NCI-H1436 (cell line): ENCODE results near the gene PPP2R2C.
A peak's percentile ranks its signal among the peaks of the same experiment; 100 is the strongest.

Experiments used
- DNase-seq: peaks from one replicate; lab custom pipeline; 2025; lab: John Stamatoyannopoulos, UW

The PPP2R2C gene

DNA sequence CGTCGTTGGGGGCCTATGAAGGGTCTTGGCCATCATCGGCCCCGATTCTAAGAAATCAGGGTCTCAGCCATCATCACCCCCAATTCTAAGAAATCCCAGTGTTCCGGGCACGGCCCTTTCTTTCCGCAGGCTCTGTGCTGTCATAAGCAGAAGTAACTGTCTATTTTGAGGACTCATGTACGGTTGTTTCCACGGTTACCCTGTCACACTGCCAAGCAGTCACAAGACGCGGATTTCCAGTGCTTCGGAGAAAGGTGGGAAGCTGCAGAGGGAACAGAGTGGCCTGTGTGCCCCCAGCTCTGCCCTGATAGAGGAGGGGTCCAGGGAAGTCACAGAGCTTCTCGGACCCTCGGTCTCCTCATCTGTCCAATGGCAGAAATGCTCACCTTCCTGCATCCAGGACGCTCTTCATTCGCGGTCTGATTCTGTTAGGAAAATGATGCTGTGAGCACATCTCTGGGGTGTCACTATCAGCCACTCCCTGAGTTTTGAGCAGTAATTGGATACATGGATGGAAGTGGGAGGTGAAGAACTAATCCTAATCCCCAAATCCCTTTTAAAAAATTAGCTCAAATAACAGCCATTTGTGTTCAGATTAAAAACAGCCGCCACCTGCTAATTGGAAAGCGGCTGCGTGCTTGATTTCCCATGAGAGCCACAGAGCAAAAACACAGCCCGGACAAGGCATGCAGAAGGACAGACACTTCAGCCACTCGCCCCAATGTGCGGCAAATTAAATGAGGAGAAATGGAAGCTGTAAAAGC is 129.7 kb downstream of the PPP2R2C start:
- peak; percentile 32 for DNase-seq

DNA sequence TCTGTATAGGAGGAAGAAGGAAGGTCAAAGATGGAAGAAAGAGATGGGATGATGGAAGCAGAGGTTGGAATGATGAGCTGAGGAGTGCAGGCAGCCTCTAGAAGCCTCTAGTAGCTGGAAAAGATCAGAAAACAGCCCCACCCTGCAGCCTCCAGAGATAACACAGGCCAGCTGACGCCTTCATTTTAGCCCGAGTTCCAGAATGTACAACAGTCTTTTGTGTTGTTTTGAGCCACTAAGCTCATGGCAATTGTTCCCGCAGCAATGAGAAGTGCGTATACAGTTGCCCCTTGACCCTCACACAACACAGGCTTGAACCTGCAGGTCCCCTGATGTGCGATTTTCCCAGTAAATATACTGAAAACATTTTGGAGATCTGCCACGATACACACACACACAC is 130.7 kb downstream of the PPP2R2C start:
- DNase-seq = no peak

DNA sequence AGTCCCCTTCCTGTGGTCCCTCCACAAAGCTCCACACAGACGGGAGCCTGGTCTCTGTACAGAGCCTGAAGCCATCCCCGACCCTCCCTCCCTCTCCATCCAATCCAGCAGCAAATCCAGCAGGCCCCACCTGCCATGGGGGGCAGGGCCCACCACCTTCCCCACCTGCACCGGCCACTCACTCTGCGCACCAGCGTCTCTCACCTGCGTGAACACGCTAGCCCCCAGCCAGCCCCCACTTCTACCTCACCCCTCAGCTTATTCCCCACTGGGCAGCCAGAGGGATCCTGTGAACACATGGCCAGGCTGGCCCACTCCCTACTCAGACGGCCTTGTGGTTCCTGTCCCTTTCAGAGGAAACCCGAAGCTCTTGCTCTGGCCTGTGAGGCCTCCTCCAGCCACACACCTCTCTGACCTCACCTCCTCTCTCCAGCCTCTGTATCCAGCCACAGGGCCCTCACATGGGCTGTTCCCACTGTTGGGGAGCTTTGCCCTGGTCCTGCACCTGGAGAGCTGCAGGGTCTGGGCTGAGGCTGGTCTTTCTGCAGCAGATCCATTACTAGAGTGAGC is 131.9 kb downstream of the PPP2R2C start:
- DNase-seq = no peak

DNA sequence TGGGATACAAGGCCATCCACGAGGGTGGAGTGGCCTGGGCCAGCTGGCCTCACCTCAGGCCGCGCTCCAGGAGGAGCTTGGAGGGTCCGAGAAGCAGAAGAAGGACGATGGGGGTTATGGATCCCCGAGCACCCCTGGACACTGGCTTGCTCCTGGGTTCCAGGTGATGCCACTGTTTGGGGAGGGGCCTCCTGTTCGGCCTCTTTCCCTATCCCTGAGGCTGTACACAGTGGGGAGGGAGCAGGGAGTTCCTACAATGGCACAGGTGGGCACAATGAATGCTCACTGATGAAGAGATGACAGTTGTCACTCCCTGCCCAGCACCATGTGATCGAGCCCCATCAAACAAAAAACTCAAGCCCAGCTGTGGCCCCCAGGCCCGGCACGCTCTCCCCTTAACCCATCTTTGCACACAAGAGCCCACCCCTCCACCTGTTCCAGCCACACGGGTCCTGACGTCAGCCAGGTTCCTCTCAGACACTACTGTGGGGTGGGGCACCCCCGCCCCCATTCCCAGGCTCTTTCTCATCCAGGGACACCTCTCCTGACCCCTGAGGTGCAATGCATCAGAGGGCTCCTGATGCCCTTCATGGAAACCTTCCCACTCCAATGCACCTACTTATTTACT is 132.5 kb downstream of the PPP2R2C start:
- no peak for DNase-seq

DNA sequence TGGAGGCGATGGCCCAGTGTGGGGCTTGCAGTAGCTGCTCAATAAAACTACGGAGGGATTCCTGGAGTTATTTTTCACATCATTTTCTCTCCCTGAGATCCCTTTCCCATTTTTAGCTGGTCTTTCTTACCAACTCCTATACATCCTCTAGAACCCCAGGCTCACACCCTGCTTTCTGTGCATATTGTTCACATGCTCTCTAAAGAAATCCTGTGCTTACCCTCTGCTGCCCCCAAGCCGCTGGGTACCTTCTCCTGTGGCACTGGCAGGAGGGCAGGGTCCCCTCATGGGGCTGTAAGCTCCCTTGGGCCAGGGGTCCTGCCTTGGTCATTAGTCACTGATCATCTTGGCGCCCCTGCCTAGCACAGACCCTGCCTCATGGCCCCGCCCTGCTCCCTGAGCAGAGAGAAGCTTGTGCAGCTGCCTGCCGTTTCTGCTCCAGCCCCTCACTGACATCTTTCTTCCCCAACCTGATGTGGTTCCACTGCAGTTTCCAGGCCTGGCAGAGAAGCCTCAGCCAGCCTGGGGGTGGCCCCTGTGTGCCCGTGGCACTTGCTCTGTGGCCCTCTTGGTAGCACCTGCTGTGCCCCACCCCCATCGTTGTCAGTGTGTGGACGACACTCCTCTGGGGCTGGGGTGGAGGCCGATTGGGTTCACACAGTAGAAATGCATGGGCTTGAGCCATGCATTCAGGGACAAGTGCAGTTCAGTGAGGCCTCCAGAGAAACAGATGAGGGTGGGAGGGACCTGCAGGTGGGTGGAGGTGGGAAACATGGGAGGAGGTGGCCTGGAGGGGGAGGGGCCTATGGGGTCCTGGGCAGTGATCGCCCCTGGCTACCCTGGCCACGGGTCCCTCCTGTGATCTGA is 133.2 kb downstream of the PPP2R2C start:
- DNase-seq = no peak

DNA sequence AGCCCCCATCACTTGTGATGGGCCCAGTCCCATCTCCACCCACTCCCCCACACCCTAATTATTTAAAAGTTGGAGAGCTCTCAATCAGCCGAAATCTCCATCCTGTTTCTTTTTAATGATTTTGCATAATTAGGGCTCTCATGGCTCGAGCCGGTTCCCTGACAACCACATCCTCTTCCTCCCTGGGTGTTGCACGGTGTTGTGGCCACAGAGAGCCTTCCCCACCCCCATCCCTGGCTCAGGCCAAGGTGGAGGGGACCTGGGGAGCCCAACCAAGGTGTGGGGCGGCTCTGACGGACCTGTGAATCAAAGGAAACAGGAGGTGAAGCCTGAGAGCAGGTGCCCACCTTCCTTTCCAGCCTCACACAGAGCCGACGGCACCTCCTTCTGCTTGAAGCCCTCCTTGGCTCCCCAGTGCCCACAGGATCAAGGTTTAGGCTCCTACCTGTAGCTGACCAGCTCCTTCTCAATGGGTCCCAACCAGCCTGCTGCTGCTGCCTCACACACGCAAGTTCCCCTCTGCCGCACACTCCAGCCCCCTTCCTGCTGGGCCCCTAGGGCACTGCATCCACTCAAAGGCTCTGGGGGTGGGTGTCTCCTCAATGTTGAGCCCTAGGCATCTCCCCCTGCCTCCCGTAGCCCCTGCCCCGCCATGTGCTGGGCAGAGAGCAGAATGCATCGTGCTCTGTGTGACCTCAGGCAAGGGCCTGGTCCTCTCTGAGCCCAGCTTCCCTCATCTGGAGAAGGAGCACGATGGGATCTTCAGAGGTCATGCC is 134.1 kb downstream of the PPP2R2C start:
- no peak for DNase-seq

DNA sequence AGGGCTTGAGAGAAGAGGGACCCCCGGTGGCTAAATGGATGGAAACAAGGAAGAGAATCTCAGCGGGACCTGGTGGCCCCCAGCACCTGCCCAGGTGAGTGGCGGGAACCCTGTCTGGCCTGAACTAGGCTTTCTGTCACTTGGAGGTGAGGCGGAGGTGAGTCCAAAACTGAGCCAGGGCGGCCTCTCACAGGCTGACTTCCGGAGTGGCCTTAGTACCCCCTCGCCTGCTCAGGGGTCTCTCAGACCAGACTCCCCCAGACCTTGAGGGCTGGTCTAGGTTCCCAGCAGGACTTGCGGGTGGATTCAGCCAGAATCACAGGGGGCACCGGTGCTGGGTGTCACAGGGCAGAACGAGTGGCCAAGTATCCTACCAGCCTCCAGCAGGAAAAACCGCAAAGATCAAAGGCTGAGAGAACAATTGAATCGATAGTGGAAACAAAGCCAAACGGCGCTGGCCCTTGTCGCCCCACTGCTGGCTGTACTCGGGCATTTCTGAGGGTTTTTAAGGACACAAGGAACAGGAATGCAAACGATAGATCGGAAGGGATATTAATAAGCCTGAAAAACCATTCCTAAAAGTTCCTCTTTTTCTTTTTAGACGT is 135.0 kb downstream of the PPP2R2C start:
- no peak for DNase-seq

DNA sequence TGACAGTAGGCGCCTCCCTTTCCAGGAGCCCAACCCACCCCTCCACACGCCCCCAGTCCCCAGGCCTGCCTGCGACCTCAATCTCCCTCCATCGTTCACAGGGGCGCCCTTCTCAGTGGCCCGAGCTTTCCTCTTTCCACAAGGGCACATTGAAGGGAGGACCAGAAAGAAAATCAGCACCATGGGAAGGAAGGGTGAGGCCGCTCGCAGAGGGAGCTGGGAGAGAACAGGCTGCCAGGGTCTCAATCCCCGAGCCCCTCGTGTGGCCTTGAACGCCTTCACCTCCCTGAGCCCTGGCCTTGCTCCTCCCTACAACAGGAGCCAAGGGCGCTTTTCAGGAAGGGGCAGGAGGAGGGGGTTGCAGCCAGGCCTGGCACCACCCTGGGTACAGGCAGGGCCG is 136.2 kb downstream of the PPP2R2C start:
- DNase-seq = no peak

DNA sequence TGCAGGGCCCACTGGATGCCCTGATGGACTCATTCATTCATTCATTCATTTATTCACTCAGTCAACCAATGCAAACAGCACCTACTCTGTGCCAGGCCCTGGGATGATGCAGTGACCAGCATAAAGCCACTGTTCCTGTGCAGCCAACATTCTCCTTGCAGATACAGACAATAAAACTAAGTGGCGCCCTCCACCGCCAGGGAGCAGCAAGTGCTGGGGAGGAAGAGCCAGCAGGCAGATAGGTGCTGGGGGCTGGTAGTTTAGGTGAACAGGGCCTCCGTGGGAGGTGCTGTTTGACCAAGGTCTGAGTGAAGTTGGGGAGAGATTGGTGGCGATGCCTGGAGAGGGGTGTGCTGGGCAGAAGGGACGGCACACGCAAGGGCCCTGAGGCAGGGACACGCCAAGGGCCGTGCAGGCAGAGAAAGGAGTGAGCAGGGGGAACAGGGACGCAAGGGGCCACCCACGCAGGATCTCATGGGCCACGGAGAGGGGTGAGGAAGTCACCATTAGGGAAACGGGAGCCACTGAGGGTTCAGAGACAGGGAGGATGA is 137.3 kb downstream of the PPP2R2C start:
- no peak for DNase-seq

DNA sequence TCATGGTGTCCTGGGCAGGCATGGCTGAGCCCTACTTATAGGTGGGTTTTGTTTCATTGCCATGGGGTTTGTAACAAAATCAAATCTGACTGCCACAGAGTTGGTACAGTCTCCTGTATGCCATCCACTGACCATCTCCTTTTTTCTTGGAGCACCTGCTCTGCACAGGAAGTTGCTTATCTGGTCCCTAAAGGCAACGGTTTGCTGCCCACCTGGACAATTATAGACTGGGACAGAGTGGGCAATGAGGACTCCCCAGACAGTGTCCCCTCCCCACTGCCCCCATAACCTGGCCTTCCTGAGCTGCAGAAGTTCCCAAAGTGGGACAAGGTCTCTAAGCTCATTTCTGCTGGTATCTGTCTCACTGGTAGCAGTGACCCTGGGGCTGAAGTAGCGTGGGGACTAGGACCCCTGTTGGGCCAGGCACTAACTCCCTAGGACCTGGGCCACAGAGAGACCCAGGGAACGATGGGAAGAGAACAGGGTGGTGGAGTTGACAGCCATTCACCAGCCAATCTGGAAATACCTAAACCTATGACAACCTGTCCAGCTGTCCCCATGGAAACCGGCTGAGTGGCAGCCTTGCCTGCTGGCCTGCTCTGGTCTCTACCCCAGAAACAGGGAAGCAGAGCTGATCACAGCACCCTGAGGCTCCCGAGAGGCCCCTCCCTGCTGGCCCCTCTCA is 138.1 kb downstream of the PPP2R2C start:
- no peak for DNase-seq

DNA sequence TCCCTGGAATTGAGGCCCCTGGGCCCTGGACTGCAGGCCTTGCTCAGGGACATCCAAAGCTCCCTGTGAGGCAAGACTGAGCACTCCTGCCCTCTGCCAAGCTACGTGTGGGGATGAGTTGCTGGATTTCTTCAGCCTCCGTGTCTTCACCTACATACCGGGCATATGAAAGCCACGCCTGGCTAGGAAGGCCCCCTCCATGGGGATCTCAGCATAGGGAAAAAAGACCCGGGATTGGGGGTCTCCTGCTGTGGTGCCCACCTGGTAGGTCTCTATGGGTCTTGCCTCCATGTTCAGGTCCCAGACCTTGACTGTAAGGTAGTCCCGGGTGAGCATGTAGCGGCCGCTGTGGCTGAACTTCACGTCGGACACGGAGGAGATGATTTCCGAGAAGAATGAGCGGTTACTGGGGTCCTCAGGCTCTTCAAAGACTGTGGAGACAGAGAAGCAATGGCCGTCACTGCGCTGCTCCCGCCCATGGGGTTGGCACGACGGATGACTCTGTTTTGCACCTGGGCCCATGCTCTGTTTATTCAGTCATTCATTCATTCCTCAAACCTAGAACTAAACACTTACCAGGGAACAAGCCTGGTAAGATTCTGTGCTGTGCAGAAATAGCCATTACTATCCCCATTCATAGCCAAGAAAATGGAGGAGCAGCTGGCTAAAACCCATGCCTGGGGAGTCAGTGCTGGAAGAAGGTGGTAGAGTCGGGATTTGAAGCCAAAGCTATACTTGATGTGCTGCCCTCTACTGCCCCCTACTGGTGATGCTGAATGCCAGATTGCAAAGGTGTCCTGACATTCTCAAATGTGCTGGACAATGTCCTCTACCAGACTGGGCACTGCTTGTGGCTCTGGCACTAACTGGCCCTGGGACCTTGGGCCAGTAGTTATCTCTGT is 138.9 kb downstream of the PPP2R2C start:
- DNase-seq = no peak

DNA sequence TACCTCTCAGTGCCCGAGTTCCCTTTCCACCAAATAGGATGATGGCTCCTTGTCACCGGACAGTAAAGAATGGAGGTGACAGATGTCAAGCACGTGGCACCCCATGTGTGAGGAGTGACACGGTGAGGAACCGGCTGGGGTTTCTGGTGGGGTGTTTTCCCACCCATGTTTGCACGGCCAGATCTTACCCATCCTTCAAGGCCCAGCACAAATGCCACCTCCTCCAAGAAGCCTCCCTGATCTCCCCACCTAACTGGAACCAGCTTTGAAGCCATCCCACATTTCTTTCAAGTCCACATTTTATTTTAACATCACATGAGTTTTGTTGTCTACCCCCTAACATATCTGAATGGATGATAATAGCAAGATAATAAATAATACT is 139.8 kb downstream of the PPP2R2C start:
- no peak for DNase-seq

DNA sequence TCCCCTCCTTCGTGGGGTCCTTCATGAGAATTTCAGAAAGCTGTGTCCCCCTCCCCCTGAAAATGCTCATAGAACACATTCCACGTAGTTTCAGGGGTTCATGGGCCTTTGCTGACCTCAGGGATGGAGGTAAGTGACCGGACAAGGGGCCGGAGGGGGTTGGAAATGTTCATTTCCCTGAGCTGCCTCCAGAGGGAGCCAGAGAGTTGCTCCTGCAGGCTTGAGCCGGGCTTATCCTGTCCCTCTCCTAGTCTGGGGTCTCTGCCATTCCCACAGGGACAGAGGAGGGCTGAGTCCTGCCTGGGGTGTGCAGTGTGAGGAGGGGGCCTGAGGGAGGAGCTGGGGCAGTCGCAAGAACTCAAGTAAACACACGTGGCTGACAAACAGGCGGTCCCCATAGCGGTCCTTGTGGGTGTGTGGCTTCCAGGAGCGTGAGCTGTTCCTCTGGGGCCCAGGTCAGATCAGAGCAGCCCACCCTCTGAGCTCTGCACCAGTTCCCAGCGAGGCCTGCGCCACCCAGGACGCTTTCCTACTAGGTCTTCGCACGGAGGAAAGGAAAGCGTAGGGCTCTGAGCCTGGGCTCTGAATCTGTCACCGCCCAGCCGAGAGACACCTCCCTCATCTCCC is 140.3 kb downstream of the PPP2R2C start:
- DNase-seq = no peak

DNA sequence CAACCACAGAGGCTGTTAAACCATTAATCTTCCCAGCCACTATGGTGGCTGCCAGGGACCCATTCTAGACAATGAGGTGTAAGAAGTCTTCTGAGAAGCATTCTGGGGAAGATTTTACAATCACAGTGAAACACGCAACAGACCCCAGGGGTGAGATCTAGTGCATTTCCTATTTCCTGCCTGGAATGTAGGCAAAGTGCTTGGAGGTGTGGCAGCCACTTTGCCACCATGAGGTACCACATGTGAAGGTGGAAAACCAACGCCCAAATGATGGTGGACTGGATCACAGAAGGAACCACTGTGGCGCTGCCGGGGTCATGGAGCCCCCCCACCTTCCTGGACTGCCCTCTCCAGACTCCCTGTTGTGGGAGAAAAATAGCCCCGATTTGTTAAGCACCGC is 140.9 kb downstream of the PPP2R2C start:
- no peak for DNase-seq

DNA sequence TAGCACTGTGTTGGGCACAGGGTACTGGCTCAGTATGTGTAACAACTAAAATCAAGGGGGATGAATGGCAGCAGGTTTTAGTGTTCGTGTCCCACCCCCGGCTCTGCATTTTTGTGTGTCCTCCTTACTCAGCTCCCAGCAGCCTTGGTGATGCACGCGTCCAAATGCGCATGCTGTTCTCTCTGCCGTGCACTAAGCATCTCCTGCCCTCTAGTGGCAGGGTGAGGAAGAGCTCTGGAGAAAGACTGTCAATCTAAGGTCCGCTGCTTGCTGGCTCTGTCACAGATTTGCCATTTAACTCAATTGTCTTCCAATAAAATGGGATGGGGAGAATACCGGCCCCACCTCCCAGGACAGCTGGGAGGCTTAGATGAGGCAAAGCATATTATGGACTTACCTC is 141.4 kb downstream of the PPP2R2C start:
- no peak for DNase-seq

DNA sequence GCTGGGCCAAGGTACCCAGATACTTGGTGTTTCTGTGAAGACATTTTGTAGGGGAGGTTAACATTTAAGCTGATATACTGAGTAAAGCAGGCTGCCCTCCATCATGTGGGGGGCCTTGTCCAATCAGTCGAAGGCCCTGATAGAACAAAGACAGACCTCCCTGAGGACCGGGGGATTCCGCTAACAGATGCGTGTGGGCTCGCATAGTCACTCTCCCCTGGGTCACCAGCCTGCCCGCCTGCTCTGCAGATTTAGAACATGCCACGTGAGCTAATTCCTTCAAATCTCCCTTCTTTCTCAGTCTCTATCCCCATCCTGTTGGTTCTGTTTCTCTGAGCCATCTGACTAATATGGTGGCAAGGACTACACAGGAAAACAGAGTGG is 142.0 kb downstream of the PPP2R2C start:
- no peak for DNase-seq

DNA sequence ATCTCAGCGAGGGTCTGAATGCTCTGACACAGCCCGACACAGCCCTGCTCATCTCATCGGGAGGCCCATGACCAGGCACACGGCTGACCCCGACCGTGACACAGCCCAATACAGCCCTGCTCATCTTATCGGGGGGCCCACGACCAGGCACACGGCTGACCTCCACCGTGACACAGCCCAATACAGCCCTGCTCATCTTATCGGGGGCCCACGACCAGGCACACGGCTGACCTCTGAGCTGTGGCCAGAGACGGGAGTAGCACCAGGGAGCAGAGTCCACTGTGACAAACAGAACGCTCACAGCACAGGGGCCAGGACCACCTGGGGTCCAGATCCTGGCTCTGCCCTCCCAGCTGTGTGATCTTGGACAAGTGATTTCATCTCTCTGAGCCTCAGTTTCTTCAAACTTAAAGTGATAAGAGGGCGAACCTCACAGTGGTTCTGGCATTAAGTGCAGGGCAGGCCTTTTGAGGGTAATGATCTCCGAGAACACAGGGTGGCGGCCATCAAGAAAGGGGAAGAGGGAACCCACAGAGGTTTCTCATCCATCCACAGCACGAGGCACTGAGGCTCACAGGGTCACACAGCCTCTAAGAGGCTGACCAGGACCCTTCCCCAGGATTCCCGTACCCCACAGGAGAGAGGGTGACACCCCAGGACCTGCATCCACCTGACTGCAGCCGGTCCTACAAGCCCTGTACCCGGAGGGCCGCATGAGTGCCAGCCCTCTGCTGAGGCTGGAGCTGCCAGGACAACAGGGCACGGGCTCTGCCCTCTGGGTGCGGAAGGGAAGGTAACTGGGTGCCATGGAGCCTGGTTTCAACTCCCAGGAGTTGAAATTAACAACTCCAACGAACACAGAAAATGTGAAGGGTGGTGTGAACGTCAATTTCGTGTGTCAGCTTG is 142.7 kb downstream of the PPP2R2C start:
- DNase-seq = no peak

DNA sequence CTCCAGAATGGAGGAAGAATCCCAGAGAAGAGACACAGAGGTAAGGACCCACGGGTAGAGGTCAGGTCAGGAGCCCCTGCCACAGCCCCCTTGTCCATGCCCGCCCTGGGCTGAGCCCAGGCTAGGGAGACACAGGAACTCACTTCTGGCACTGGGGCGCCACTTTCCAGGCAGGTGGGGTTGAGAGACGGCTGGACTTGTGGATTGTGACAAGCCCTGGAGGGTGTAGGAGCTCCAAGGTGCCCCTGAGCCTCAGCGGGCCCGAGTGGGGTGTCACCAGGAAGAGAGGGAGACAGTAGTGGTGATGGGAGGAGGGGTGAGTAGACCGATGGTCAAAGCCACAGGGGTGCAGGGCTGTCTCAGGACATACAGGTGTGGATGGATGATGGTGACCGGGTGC is 143.9 kb downstream of the PPP2R2C start:
- no peak for DNase-seq
